Measurements from ENCODE around the gene HCRT. TPM values are rescaled to one million over a fixed set of nuclear protein-coding genes. Genes with fewer than 3 reads are reported as not detected.
A peak's percentile ranks its signal among the peaks of the same experiment; 100 is the strongest.

The HCRT gene
- total RNA-seq, 2 donors from 2014 or later, result not detected

DNA sequence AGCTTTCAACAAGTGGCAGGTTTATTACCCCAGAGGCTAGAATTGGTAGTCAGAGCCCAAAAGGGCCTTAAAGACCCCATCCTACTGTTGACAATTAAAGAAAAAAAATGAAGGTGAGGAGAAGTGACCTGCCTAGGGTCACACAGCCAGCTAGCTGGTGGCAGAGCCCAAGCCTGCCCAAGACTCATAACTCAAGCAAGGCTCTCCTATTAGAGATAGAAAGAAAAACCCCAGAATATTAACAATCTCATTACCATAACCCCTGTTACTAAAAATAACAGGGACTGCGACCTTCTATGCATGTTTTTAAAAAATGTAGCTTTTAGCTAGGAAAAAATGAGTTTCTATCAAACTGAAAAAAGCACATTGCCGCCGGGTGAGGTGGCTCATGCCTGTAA lies 48.6 kb downstream of the HCRT start:
- Histone ChIP-seq H3K36me3 (peaks cover 2% of the 10 kb centered on the region), H3K27me3 (no peaks in the 10 kb centered on the region), H3K9me3 (no peaks in the 10 kb centered on the region), H3K9ac (ENCODE audit: low read depth in 2 of 2, low read length in 2 of 2) (peak overlapping the region in 1 of 2 donors; percentile 75), H3K4me1 (peaks cover 48% of the 10 kb centered on the region), H3K27ac (peak overlapping the region; percentile 78), H3K4me3 (no peak overlapping the region)
- intact Hi-C loops (cut with DNase I), result no loop called here
- no peak for TF ChIP-seq CTCF (IDR thresholded peaks at IDR 0.05)
- no peak for DNase-seq

DNA sequence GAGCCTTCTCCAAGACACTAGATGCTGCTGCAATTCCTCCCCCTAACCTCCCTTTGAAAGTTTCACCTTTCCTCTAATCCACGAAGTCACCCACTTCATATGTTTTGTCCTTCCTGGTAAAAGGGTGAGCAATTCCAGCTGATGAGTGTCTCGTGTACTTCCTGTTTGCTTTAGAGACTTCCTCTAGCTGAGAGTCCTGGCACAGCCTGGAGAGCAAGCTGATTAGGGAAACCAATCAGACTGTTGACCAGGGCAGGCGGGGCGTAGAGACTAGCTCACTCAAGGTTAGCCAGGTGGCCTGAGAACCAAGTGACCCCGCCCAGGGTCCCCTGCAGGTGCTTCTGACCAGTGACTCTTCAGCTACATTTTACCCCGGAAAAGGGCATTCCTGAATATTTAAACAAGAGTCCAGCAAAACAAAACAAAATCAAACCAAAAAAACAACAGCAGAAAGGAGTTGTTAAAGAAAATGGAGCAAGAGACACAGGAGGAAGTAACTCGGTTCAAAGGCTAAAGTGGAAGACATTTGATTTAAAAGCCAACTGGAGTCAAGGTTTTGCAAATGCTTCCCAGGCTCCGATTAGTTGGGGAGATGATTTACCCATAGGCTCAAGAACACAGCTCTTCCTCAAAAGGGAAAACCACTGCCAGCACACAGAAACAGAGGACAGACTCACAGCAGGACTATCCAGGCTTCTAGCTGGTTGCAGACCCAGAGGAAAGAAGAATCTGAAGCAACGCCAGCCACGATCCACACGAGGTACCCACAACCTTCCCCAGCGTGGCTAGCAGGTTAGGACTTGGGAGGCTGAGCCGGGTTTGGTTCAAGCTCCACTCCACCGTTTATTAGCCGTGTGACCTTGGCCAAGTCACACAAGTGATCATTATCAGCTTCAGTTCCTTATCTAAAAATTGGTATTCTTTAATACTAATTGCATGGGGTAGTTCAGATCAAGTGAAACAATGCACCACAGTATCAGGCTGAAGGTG lies 49.3 kb downstream of the HCRT start:
- intact Hi-C loops (cut with DNase I), result no loop called here
- peak; percentile 92 for DNase-seq
- no peaks in the 10 kb centered on the region for H3K9me3 ChIP-seq
- no peaks in the 10 kb centered on the region for H3K27me3 ChIP-seq
- H3K36me3 ChIP-seq, result no peaks in the 10 kb centered on the region
- H3K27ac ChIP-seq, result peak overlapping the region; percentile 78
- no peak for TF ChIP-seq CTCF (IDR thresholded peaks at IDR 0.05)
- peak overlapping the region in 1 of 2 donors; percentile 75 for H3K9ac ChIP-seq (ENCODE audit: low read depth in 2 of 2, low read length in 2 of 2)
- no peak overlapping the region for H3K4me3 ChIP-seq
- H3K4me1 ChIP-seq, result peaks cover 48% of the 10 kb centered on the region

GRCh38 chr17:42135151-42135550 lies 50.1 kb downstream of the HCRT start:
- H3K9me3 ChIP-seq, result no peaks in the 10 kb centered on the region
- intact Hi-C loops (cut with DNase I), result no loop called here
- TF ChIP-seq CTCF (IDR thresholded peaks at IDR 0.05), result no peak
- no peak overlapping the region for H3K4me3 ChIP-seq
- H3K27ac ChIP-seq, result peak overlapping the region; percentile 78
- peaks cover 48% of the 10 kb centered on the region for H3K4me1 ChIP-seq
- no peak for DNase-seq
- peak overlapping the region in 1 of 2 donors; percentile 75 for H3K9ac ChIP-seq (ENCODE audit: low read depth in 2 of 2, low read length in 2 of 2)
- H3K36me3 ChIP-seq, result no peaks in the 10 kb centered on the region
- no peaks in the 10 kb centered on the region for H3K27me3 ChIP-seq

Other genes starting within 250 kb of the HCRT start
- 10 to 100 TPM; 44.7 to 49.4 TPM for gene CNP, start 218.7 kb downstream of the HCRT start, total RNA-seq
- 100 to 1,000 TPM in 1 of 2 donors, 10 to 100 TPM in 1; 82.7 to 103 TPM for gene DNAJC7, start 168.0 kb downstream of the HCRT start, total RNA-seq
- 10 to 100 TPM; 25.8 to 26.3 TPM for gene NKIRAS2, start 165.4 kb downstream of the HCRT start, total RNA-seq
- gene C17orf113, start 134.9 kb downstream of the HCRT start, total RNA-seq, result 1 to 10 TPM in 1 of 2 donors, under 1 TPM in 1; 0.84 to 1.2 TPM
- gene ZNF385C, start 87.0 kb downstream of the HCRT start, total RNA-seq, result under 1 TPM; 0.20 to 0.32 TPM
- gene DHX58, start 72.7 kb downstream of the HCRT start, total RNA-seq, result 10 to 100 TPM; 10.6 to 11.3 TPM
- gene KAT2A, start 64.1 kb downstream of the HCRT start, total RNA-seq, result 10 to 100 TPM; 16.9 to 59.8 TPM
- not detected for gene HSPB9, start 62.6 kb downstream of the HCRT start, total RNA-seq
- 100 to 1,000 TPM; 148 to 171 TPM for gene RAB5C, start 30.5 kb downstream of the HCRT start, total RNA-seq
- under 1 TPM in 1 of 2 donors, not detected in 1; 0.07 TPM for gene KCNH4, start 4.3 kb downstream of the HCRT start, total RNA-seq
- 10 to 100 TPM; 20.6 to 23.0 TPM for gene GHDC, start 9.0 kb upstream of the HCRT start, total RNA-seq
- gene STAT5B, start 90.9 kb upstream of the HCRT start, total RNA-seq, result 10 to 100 TPM; 29.3 to 38.4 TPM
- gene STAT5A, start 103.0 kb upstream of the HCRT start, total RNA-seq, result 10 to 100 TPM; 22.0 to 22.4 TPM
- gene STAT3, start 203.0 kb upstream of the HCRT start, total RNA-seq, result 100 to 1,000 TPM; 137 to 216 TPM
- 10 to 100 TPM; 25.2 to 74.6 TPM for gene CAVIN1, start 237.8 kb upstream of the HCRT start, total RNA-seq